Breast epithelium (tissue), 4 donors: ENCODE measurements around the gene USP17L20. TPM values are rescaled to one million over a fixed set of nuclear protein-coding genes. Genes with fewer than 3 reads are reported as not detected.
"Not testable (repeated sequence)": the region's sequence is repeated elsewhere in the genome, so short reads cannot be mapped to it uniquely, and the experiment has no call there.

Experiments
- DNase-seq, 2 donors: peaks; one replicate each; pipeline ENCODE4 v3.0.0-alpha.2; 2019; ENCODE audit warnings: low spot score in 2 of 2
- H3K27ac ChIP-seq, 2 donors: fragments of 200-600 bp; sonication (generic) in 1 of 2; one replicate each; pipeline ENCODE4 v1.5.1; 2016 to 2019; ENCODE audit warnings: mild to moderate bottlenecking in 1 of 2
- H3K27me3 ChIP-seq, 2 donors: fragments of 200-600 bp; sonication (generic) in 1 of 2; one replicate each; pipeline versions ENCODE4 v1.5.1 to v1.6.0; 2017 to 2019; ENCODE audit warnings: control low read depth in 1 of 2, mild to moderate bottlenecking in 1 of 2
- H3K36me3 ChIP-seq: fragments of 200-600 bp; one replicate; pipeline ENCODE4 v1.5.1; 2019
- H3K4me1 ChIP-seq, 2 donors: fragments of 200-600 bp; sonication (generic); one replicate each; pipeline ENCODE4 v1.5.1; 2016 to 2019; ENCODE audit warnings: control low read depth in 1 of 2
- H3K4me3 ChIP-seq, 3 donors: fragments of 200-600 bp; sonication (generic); 1 replicate in 2 of 3; 2 replicates in 1 of 3; pipeline ENCODE4 v1.5.1; 2016 to 2019; ENCODE audit warnings: mild to moderate bottlenecking in 3 of 3, moderate library complexity in 2 of 3
- H3K9me3 ChIP-seq, 2 donors: fragments of 200-600 bp; sonication (generic) in 1 of 2; one replicate each; pipeline ENCODE4 v1.5.1; 2016 to 2019; ENCODE audit warnings: control low read depth in 1 of 2
- intact Hi-C: fragments of 100-400 bp; cut with DNase I; formaldehyde crosslinking; loops from one replicate; pipeline ENCODE4 v1.15.1; 2023; ENCODE audit warnings: low total_unique reads
- total RNA-seq, 3 donors: library from RNA; depleted of rRNA; stranded (reverse); fragments of >200 nt; gene quantifications; one replicate each; pipeline ENCODE4 v1.1.0, GENCODE V29; 2016

Gene USP17L20, protein sequence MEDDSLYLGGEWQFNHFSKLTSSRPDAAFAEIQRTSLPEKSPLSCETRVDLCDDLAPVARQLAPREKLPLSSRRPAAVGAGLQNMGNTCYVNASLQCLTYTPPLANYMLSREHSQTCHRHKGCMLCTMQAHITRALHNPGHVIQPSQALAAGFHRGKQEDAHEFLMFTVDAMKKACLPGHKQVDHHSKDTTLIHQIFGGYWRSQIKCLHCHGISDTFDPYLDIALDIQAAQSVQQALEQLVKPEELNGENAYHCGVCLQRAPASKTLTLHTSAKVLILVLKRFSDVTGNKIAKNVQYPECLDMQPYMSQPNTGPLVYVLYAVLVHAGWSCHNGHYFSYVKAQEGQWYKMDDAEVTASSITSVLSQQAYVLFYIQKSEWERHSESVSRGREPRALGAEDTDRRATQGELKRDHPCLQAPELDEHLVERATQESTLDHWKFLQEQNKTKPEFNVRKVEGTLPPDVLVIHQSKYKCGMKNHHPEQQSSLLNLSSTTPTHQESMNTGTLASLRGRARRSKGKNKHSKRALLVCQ
- total RNA-seq: not detected

GRCh38 chr4:9257824-9258223 is at the start of gene USP17L20:
TSS of gene USP17L20 (plus strand) at chr4:9258124. CDS start at chr4:9258124, 0 bp downstream.
- H3K4me3 ChIP-seq, H3K9me3 ChIP-seq, H3K27ac ChIP-seq, DNase-seq, H3K27me3 ChIP-seq, H3K4me1 ChIP-seq, intact Hi-C loops, H3K36me3 ChIP-seq: not testable (repeated sequence)

GRCh38 chr4:9210357-9210756 is 47.6 kb upstream of the USP17L20 start, which contains the start of gene USP17L10:
TSS of gene USP17L10 (plus strand) at chr4:9210657. CDS start at chr4:9210657, 0 bp downstream.
- H3K4me3 ChIP-seq, H3K9me3 ChIP-seq, H3K4me1 ChIP-seq, H3K27ac ChIP-seq, H3K27me3 ChIP-seq, DNase-seq, H3K36me3 ChIP-seq, intact Hi-C loops: not testable (repeated sequence)

GRCh38 chr4:9214701-9215100 is 43.2 kb upstream of the USP17L20 start:
- H3K9me3 ChIP-seq, DNase-seq, H3K27me3 ChIP-seq, H3K27ac ChIP-seq, intact Hi-C loops, H3K36me3 ChIP-seq, H3K4me3 ChIP-seq, H3K4me1 ChIP-seq: not testable (repeated sequence)

GRCh38 chr4:9215105-9215504 is 42.8 kb upstream of the USP17L20 start, which contains the start of gene USP17L11:
TSS of gene USP17L11 (plus strand) at chr4:9215405. CDS start at chr4:9215405, 0 bp downstream.
- DNase-seq, H3K27me3 ChIP-seq, H3K4me3 ChIP-seq, H3K9me3 ChIP-seq, H3K4me1 ChIP-seq, H3K36me3 ChIP-seq, intact Hi-C loops, H3K27ac ChIP-seq: not testable (repeated sequence)

DNA sequence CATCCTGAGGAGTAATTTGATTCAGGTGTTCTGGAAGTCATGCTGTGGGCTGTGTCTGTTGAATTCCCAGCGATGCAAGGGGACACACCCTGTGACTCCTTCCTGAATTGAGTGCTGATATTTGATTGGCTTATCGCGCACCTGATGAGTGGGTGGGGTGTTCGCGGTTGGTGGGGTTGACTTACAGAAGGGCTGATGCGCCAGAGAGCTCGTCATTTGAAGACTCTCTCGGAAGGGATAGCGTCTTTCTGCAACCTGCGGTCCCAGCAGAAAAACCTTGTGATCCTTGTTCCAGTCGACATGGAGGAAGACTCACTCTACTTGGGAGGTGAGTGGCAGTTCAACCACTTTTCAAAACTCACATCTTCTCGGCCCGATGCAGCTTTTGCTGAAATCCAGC is 38.1 kb upstream of the USP17L20 start, which contains the start of gene USP17L12:
Gene USP17L12, plus strand, starts transcription at position 301 of the 400 bp plus-strand sequence. Its CDS starts 0 bp downstream, at position 301.
- H3K4me1 ChIP-seq, H3K27ac ChIP-seq, H3K9me3 ChIP-seq, H3K4me3 ChIP-seq, DNase-seq, H3K36me3 ChIP-seq, intact Hi-C loops, H3K27me3 ChIP-seq: not testable (repeated sequence)

DNA sequence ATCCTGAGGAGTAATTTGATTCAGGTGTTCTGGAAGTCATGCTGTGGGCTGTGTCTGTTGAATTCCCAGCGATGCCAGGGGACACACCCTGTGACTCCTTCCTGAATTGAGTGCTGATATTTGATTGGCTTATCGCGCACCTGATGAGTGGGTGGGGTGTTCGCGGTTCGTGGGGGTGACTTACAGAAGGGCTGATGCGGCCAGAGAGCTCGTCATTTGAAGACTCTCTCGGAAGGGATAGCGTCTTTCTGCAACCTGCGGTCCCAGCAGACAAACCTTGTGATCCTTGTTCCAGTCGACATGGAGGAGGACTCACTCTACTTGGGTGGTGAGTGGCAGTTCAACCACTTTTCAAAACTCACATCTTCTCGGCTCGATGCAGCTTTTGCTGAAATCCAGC is 33.3 kb upstream of the USP17L20 start, which contains the start of gene USP17L13:
Gene USP17L13, plus strand, starts transcription at position 301 of the 400 bp plus-strand sequence. Its CDS starts 0 bp downstream, at position 301.
- H3K9me3 ChIP-seq, DNase-seq, H3K4me3 ChIP-seq, H3K4me1 ChIP-seq, H3K27me3 ChIP-seq, H3K36me3 ChIP-seq, H3K27ac ChIP-seq, intact Hi-C loops: not testable (repeated sequence)

- H3K36me3 ChIP-seq, H3K27me3 ChIP-seq, H3K9me3 ChIP-seq, intact Hi-C loops, DNase-seq, H3K4me3 ChIP-seq, H3K4me1 ChIP-seq, H3K27ac ChIP-seq: not testable (repeated sequence)
These were observed 27.7 kb upstream of the USP17L20 start for GRCh38 chr4:9230249-9230648.

- H3K27me3 ChIP-seq, DNase-seq, H3K4me1 ChIP-seq, H3K4me3 ChIP-seq, H3K36me3 ChIP-seq, intact Hi-C loops, H3K9me3 ChIP-seq, H3K27ac ChIP-seq: not testable (repeated sequence)
These were observed 23.8 kb upstream of the USP17L20 start, which contains the start of gene USP17L15 for GRCh38 chr4:9234085-9234484. TSS of gene USP17L15 (plus strand) at chr4:9234385. CDS start at chr4:9234385, 0 bp downstream.

GRCh38 chr4:9238461-9238860 is 19.5 kb upstream of the USP17L20 start:
- not testable (repeated sequence) for H3K4me1 ChIP-seq, H3K36me3 ChIP-seq

DNA sequence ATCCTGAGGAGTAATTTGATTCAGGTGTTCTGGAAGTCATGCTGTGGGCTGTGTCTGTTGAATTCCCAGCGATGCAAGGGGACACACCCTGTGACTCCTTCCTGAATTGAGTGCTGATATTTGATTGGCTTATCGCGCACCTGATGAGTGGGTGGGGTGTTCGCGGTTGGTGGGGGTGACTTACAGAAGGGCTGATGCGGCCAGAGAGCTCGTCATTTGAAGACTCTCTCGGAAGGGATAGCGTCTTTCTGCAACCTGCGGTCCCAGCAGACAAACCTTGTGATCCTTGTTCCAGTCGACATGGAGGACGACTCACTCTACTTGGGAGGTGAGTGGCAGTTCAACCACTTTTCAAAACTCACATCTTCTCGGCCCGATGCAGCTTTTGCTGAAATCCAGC is 14.3 kb upstream of the USP17L20 start, which contains the start of gene USP17L17:
Gene USP17L17, plus strand, starts transcription at position 301 of the 400 bp plus-strand sequence. Its CDS starts 0 bp downstream, at position 301.
- H3K9me3 ChIP-seq, H3K36me3 ChIP-seq, H3K4me3 ChIP-seq, H3K27ac ChIP-seq, intact Hi-C loops, DNase-seq, H3K27me3 ChIP-seq, H3K4me1 ChIP-seq: not testable (repeated sequence)

More at GRCh38 chr4:9238461-9238860, 19.5 kb upstream of the USP17L20 start:
- H3K27ac ChIP-seq, intact Hi-C loops, H3K4me3 ChIP-seq, H3K9me3 ChIP-seq, H3K27me3 ChIP-seq: not testable (repeated sequence)
- peak in 1 of 2 donors; percentile 55 for DNase-seq

GRCh38 chr4:9247953-9248680 is 9.8 kb upstream of the USP17L20 start, which contains the start of gene USP17L18:
TSS of gene USP17L18 (plus strand) at chr4:9248630. CDS start at chr4:9248630, 0 bp downstream.
- H3K36me3 ChIP-seq, H3K4me1 ChIP-seq, intact Hi-C loops, H3K4me3 ChIP-seq, H3K27me3 ChIP-seq, H3K9me3 ChIP-seq, H3K27ac ChIP-seq: not testable (repeated sequence)
- peak; percentile 16 to 65 for DNase-seq

DNA sequence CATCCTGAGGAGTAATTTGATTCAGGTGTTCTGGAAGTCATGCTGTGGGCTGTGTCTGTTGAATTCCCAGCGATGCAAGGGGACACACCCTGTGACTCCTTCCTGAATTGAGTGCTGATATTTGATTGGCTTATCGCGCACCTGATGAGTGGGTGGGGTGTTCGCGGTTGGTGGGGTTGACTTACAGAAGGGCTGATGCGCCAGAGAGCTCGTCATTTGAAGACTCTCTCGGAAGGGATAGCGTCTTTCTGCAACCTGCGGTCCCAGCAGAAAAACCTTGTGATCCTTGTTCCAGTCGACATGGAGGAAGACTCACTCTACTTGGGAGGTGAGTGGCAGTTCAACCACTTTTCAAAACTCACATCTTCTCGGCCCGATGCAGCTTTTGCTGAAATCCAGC is 4.8 kb upstream of the USP17L20 start, which contains the start of gene USP17L19:
Gene USP17L19, plus strand, starts transcription at position 301 of the 400 bp plus-strand sequence. Its CDS starts 0 bp downstream, at position 301.
- intact Hi-C loops: not testable (repeated sequence)

More for the DNA sequence above, 4.8 kb upstream of the USP17L20 start, which contains the start of gene USP17L19:
- not testable (repeated sequence) for H3K4me3 ChIP-seq, DNase-seq, H3K4me1 ChIP-seq, H3K36me3 ChIP-seq, H3K27ac ChIP-seq, H3K27me3 ChIP-seq, H3K9me3 ChIP-seq
